K562 (cell line): Measurements from ENCODE around the gene ANKMY1. TPM values are rescaled to one million over a fixed set of nuclear protein-coding genes. Genes with fewer than 3 reads are reported as not detected.

Source experiments
- ATAC-seq: fragments of 200-7000 bp; cut with Tn5 transposase; 3 replicates; pipeline ENCODE4 v1.9.1; 2020; ENCODE audit warnings: moderate library complexity
- BruUV-seq: library from RNA; stranded (reverse); fragments of 400-500 nt; replicated peaks from 2 replicates; lab custom pipeline; 2021; lab: Mats Ljungman, UMichigan
- CTCF ChIA-PET: fragments of 300-600 bp; formaldehyde crosslinking; extraction: SDS; loops from one replicate; lab custom pipeline; 2021; ENCODE audit warnings: low intra/inter-chr PET ratio; lab: Yijun Ruan, JAX
- POLR2A ChIA-PET: fragments of 300-600, 350-650 bp; sonication (Branson Sonifier 250); formaldehyde crosslinking; extraction: SDS; loops from one replicate; lab custom pipeline; 2021; ENCODE audit warnings: antibody characterized with exemption, inconsistent platforms; lab: Yijun Ruan, JAX
- DNase-seq, 4 experiments: peaks; one replicate each; pipeline versions ENCODE4 v3.0.0 to v3.0.0-alpha.2; 2011 to 2018; ENCODE audit warnings: low spot score in 3 of 4, mixed read lengths in 3 of 4; ENCODE audit errors: extremely low read depth in 1 of 4
- FAIRE-seq: peaks from 2 replicates; lab custom pipeline; 2011; peaks lifted over from hg19 to GRCh38; lab: Jason Lieb, UNC
- H2AFZ ChIP-seq: 2 replicates; pipeline ENCODE4 v1.6.0; 2011; ENCODE audit warnings: low read depth, low read length, control low read depth, inconsistent platforms
- H3K27ac ChIP-seq: fragments of 200-600 bp; 3 replicates; pipeline ENCODE4 v1.8.0; 2011; ENCODE audit warnings: low read depth, mild to moderate bottlenecking, control low read depth, inconsistent platforms, low read length, moderate library complexity, mixed read lengths; ENCODE audit errors: extremely low read depth
- H3K27me3 ChIP-seq, 2 experiments: fragments of 300-600 bp in 1 of 2; 2 replicates in 1 of 2; 3 replicates in 1 of 2; pipeline versions ENCODE4 v1.6.0 to v1.8.0; 2011; ENCODE audit warnings: inconsistent platforms in 2 of 2, low read length in 2 of 2, mild to moderate bottlenecking in 1 of 2, mixed read lengths in 1 of 2, moderate library complexity in 1 of 2; ENCODE audit not compliant: control insufficient read depth in 2 of 2, insufficient read depth in 2 of 2
- H3K36me3 ChIP-seq: fragments of 300-600 bp; 3 replicates; pipeline ENCODE4 v1.8.0; 2011; ENCODE audit warnings: mild to moderate bottlenecking, low read length, inconsistent platforms; ENCODE audit not compliant: control insufficient read depth, insufficient read depth
- H3K4me1 ChIP-seq, 2 experiments: fragments of 200-600 bp in 1 of 2; replicated peaks in 1 of 2; 2 replicates in 1 of 2; 3 replicates in 1 of 2; pipeline versions ENCODE4 v1.5.1 to v1.8.0; 2011; ENCODE audit warnings: inconsistent platforms in 2 of 2, low read length in 2 of 2, mild to moderate bottlenecking in 1 of 2, mixed read lengths in 1 of 2, moderate library complexity in 1 of 2; ENCODE audit not compliant: control insufficient read depth in 2 of 2, insufficient read depth in 2 of 2
- H3K4me2 ChIP-seq: 2 replicates; pipeline ENCODE4 v1.6.1; 2011; ENCODE audit warnings: low read length, control low read depth, inconsistent platforms, mixed read lengths; ENCODE audit not compliant: insufficient read depth
- H3K4me3 ChIP-seq: fragments of 200-600 bp; sonication (generic), shearing (Covaris generic); 2 replicates; pipeline ENCODE4 v1.5.1; 2016; ENCODE audit warnings: control low read depth, inconsistent platforms
- H3K79me2 ChIP-seq: fragments of 200-600 bp; 3 replicates; pipeline ENCODE4 v1.8.0; 2011; ENCODE audit warnings: low read length, inconsistent platforms; ENCODE audit not compliant: control insufficient read depth, insufficient read depth
- H3K9ac ChIP-seq, 2 experiments: 2 replicates each; pipeline versions ENCODE4 v1.6.0 to v1.6.1; 2011; ENCODE audit warnings: low read depth in 2 of 2, low read length in 2 of 2, control low read depth in 1 of 2, inconsistent platforms in 1 of 2, mild to moderate bottlenecking in 1 of 2, mixed read lengths in 1 of 2; ENCODE audit not compliant: insufficient read depth in 1 of 2
- H3K9me1 ChIP-seq: one replicate; pipeline ENCODE4 v1.6.0; 2011; ENCODE audit warnings: inconsistent platforms, mild to moderate bottlenecking, low read length, moderate library complexity; ENCODE audit not compliant: control insufficient read depth, insufficient read depth
- H3K9me3 ChIP-seq: replicated peaks from 2 replicates; pipeline ENCODE4 v1.5.1; 2011; ENCODE audit warnings: low read depth, low read length, inconsistent platforms; ENCODE audit not compliant: control insufficient read depth, insufficient read depth
- H4K20me1 ChIP-seq: replicated peaks from 2 replicates; pipeline ENCODE4 v1.6.1; 2011; ENCODE audit warnings: low read length, inconsistent platforms, mixed read lengths; ENCODE audit not compliant: control insufficient read depth, insufficient read depth
- CBX2 ChIP-seq: fragments of 200-600 bp; sonication (generic); IDR thresholded peaks from one replicate; pipeline ENCODE4 v1.6.1; 2012; ENCODE audit warnings: mild to moderate bottlenecking, low read length, inconsistent platforms; ENCODE audit not compliant: insufficient read depth, poor library complexity, severe bottlenecking
- CREBBP ChIP-seq: IDR thresholded peaks from one replicate; pipeline ENCODE4 v1.6.1; 2012; ENCODE audit warnings: low read depth, mild to moderate bottlenecking, control low read depth, inconsistent platforms, low read length
- HSF4 ChIP-seq: fragments of 250-450 bp; sonication (Bioruptor Pico); IDR thresholded peaks from 2 replicates; pipeline ENCODE4 v2.1.2; 2022; ENCODE audit warnings: mild to moderate bottlenecking, moderate library complexity, borderline replicate concordance
- KDM1A ChIP-seq, 2 experiments: fragments of 450-650 bp; IDR thresholded peaks; 2 replicates each; pipeline ENCODE4 v1.6.1; 2016; ENCODE audit warnings: mild to moderate bottlenecking in 2 of 2
- KDM5B ChIP-seq: fragments of 200-600 bp; sonication (generic); IDR thresholded peaks from 2 replicates; pipeline ENCODE4 v1.6.1; 2012; ENCODE audit warnings: low read depth, mild to moderate bottlenecking, moderate library complexity, low read length, control low read depth, inconsistent platforms; ENCODE audit not compliant: insufficient replicate concordance
- MED1 ChIP-seq: sonication (generic); formaldehyde crosslinking; IDR thresholded peaks from 2 replicates; pipeline ENCODE4 v1.8.1; 2023; ENCODE audit warnings: missing genetic modification reagents, borderline replicate concordance
- MEF2A ChIP-seq: IDR thresholded peaks from 2 replicates; pipeline ENCODE4 v1.6.1; 2011; ENCODE audit warnings: low read depth, mild to moderate bottlenecking, low read length, moderate library complexity; ENCODE audit not compliant: control insufficient read depth
- NR2C1 ChIP-seq, 2 experiments: fragments of 450-650 bp; IDR thresholded peaks; 2 replicates each; pipeline ENCODE4 v1.6.1; 2017; ENCODE audit warnings: mild to moderate bottlenecking in 2 of 2, antibody characterized with exemption in 1 of 2, inconsistent platforms in 1 of 2, missing compliant biosample characterization in 1 of 2, missing genetic modification characterization in 1 of 2
- SMAD2 ChIP-seq: fragments of 150-350 bp; IDR thresholded peaks from 2 replicates; pipeline ENCODE4 v1.6.1; 2014; ENCODE audit warnings: low read depth, mild to moderate bottlenecking, low read length
- WGBS: fragments of 100-300 bp; shearing (Covaris generic); methylation state at CpG from one replicate; pipeline ENCODE4 v1.1.6; 2016; ENCODE audit warnings: low coverage, mixed read lengths; ENCODE audit not compliant: insufficient coverage; ENCODE audit errors: missing lambda C conversion rate; 5-methylcytosine and 5-hydroxymethylcytosine counted together
- in situ Hi-C: fragments of 300-500 bp; cut with MboI; formaldehyde crosslinking; loops from 4 replicates; pipeline ENCODE4 v1.15.0; 2018; ENCODE audit warnings: inconsistent platforms, mixed read lengths
- intact Hi-C: fragments of 100-400 bp; cut with micrococcal nuclease; formaldehyde crosslinking; loops from 2 replicates; pipeline ENCODE4 v1.14.2; 2022
- polyA plus RNA-seq, 8 experiments: library from polyadenylated mRNA; depleted of rRNA in 4 of 8; stranded (reverse) in 5 of 8; unstranded in 3 of 8; fragments of >200 nt; fragmentation: Nextera tagmentation in 2 of 8; fragmentation: Illumina TruSeq in 1 of 8; extraction: Ambion mirVana in 2 of 8; extraction: Trizol in 1 of 8; gene quantifications; 2 replicates each; pipeline versions ENCODE4 v1.2.1 to v1.2.3, GENCODE V29; 2011 to 2014; ENCODE audit warnings: inconsistent platforms in 1 of 8, missing spikeins in 1 of 8
- total RNA-seq, 7 experiments: library from RNA; depleted of rRNA in 6 of 7; stranded (reverse); fragments of >200 nt in 6 of 7; fragmentation: Illumina TruSeq in 2 of 7; extraction: Trizol in 2 of 7; gene quantifications; 2 replicates each; pipeline versions ENCODE4 v1.2.1 to v1.2.3, GENCODE V29; 2011 to 2021; ENCODE audit warnings: low replicate concordance in 1 of 7
- TF ChIP-seq, protein P1 (sequence below): sonication (generic); formaldehyde crosslinking; IDR thresholded peaks from 2 replicates; pipeline ENCODE4 v1.4.0; 2020; ENCODE audit warnings: mild to moderate bottlenecking, missing genetic modification reagents
- TF ChIP-seq, protein P2 (sequence below): fragments of 450-650 bp; IDR thresholded peaks from 2 replicates; pipeline ENCODE4 v1.6.1; 2014; ENCODE audit warnings: low read depth, mild to moderate bottlenecking, moderate library complexity, borderline replicate concordance

ANKMY1 gene
- total and polyA plus RNA-seq, 9 of the 15 experiments (the other 6 are each of a cell fraction or from before 2014, with no cell fraction given) = 0.75 to 15.1 (median 11.7) TPM

DNA sequence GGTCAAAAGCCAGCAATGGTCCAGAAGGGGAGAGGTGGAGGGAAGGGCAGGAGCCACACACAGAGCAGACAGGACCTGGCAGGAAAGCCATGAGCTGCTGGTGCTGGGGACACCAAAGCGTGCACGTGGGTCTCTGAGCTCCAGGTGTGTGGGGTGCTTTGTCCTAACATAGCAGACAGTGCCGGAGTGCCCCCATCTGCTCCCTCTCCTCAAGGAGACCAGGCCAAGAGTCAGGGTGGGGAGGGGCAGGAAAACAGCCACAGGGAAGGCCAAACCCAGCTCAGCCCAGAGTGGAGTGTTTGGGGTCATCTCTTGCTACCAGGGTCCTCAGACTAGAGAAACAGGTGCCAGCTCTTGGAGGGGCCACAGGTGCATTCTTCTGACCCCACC lies 126.5 kb downstream of the ANKMY1 start:
- no peaks in the 10 kb centered on the region for H3K9me3 ChIP-seq
- in situ Hi-C loops (no loop called here), intact Hi-C loops (no loop called here)
- no peak overlapping the region for H3K27ac ChIP-seq
- no peaks in the 10 kb centered on the region for H3K79me2 ChIP-seq
- H3K4me2 ChIP-seq = no peak overlapping the region
- H3K4me1 ChIP-seq = peaks cover 2 to 28% of the 10 kb centered on the region in 2 experiments; a peak in 3 of 5 replicates
- H3K27me3 ChIP-seq = peaks cover 6 to 47% of the 10 kb centered on the region in 2 experiments; a peak in 4 of 5 replicates
- FAIRE-seq (no peak), DNase-seq (no peak), ATAC-seq (no peak)
- H2AFZ ChIP-seq = no peak overlapping the region
- no CpG with 5 or more reads among the region's 3 CpGs for WGBS
- POLR2A ChIA-PET = interaction anchor here (0.6 kb wide), 1 partner anchor 112 kb away, joined by 4 read pairs; no protein-coding TSS in a partner anchor
- no peaks in the 10 kb centered on the region for H3K36me3 ChIP-seq
- H4K20me1 ChIP-seq = 0 out of 2 replicates have a peak, but pooled peaks cover 3% of the 10 kb centered on the region
- peaks cover 2% of the 10 kb centered on the region for H3K9me1 ChIP-seq
- H3K9ac ChIP-seq = no peak overlapping the region
- no peak overlapping the region for H3K4me3 ChIP-seq
- TF ChIP-seq, protein P1, sequence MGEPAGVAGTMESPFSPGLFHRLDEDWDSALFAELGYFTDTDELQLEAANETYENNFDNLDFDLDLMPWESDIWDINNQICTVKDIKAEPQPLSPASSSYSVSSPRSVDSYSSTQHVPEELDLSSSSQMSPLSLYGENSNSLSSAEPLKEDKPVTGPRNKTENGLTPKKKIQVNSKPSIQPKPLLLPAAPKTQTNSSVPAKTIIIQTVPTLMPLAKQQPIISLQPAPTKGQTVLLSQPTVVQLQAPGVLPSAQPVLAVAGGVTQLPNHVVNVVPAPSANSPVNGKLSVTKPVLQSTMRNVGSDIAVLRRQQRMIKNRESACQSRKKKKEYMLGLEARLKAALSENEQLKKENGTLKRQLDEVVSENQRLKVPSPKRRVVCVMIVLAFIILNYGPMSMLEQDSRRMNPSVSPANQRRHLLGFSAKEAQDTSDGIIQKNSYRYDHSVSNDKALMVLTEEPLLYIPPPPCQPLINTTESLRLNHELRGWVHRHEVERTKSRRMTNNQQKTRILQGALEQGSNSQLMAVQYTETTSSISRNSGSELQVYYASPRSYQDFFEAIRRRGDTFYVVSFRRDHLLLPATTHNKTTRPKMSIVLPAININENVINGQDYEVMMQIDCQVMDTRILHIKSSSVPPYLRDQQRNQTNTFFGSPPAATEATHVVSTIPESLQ = no peak
- no peak for TF ChIP-seq KDM1A (IDR thresholded peaks at IDR 0.05)
- TF ChIP-seq CBX2 = no peak
- TF ChIP-seq CREBBP = no peak
- TF ChIP-seq MEF2A = no peak
- no peak for TF ChIP-seq NR2C1 (IDR thresholded peaks at IDR 0.05)
- TF ChIP-seq NR2C1 (tag; IDR thresholded peaks at IDR 0.05) = no peak
- TF ChIP-seq SMAD2 = no peak
- no peak for TF ChIP-seq HSF4 (CRISPR knock-in tag)
- TF ChIP-seq KDM5B = no peak
- TF ChIP-seq MED1 (CRISPR knock-in tag) = no peak
- TF ChIP-seq, protein P2, sequence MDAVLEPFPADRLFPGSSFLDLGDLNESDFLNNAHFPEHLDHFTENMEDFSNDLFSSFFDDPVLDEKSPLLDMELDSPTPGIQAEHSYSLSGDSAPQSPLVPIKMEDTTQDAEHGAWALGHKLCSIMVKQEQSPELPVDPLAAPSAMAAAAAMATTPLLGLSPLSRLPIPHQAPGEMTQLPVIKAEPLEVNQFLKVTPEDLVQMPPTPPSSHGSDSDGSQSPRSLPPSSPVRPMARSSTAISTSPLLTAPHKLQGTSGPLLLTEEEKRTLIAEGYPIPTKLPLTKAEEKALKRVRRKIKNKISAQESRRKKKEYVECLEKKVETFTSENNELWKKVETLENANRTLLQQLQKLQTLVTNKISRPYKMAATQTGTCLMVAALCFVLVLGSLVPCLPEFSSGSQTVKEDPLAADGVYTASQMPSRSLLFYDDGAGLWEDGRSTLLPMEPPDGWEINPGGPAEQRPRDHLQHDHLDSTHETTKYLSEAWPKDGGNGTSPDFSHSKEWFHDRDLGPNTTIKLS = no peak
- CTCF ChIA-PET = no interaction called here
- BruUV-seq = no TSS peak
